SK-N-MC (cell line): ENCODE results near the gene GSTM4.
A peak's percentile ranks its signal among the peaks of the same experiment; 100 is the strongest.

Source experiments
- DNase-seq: peaks from one replicate; pipeline ENCODE4 v3.0.0-alpha.2; 2011; ENCODE audit warnings: low read depth, low spot score
- H3K27ac ChIP-seq: fragments of 200-600 bp; sonication (generic); 2 replicates; pipeline ENCODE4 v1.5.1; 2016; ENCODE audit warnings: mixed run types
- H3K36me3 ChIP-seq: fragments of 200-600 bp; sonication (generic); 2 replicates; pipeline ENCODE4 v1.6.1; 2017; ENCODE audit warnings: antibody characterized with exemption, low read length, mixed read lengths; ENCODE audit not compliant: insufficient read depth
- H3K4me3 ChIP-seq: fragments of 200-600 bp; sonication (generic); 2 replicates; pipeline ENCODE4 v1.5.1; 2016
- H3K9ac ChIP-seq: fragments of 200-600 bp; sonication (generic); 2 replicates; pipeline ENCODE4 v1.8.0; 2017; ENCODE audit warnings: mixed run types, mixed read lengths; ENCODE audit not compliant: insufficient read length
- H3K9me3 ChIP-seq: fragments of 200-600 bp; sonication (generic); 2 replicates; pipeline ENCODE4 v1.6.1; 2017; ENCODE audit warnings: low read depth, mild to moderate bottlenecking, antibody characterized with exemption, low read length, moderate library complexity, mixed read lengths
- EZH2 ChIP-seq: fragments of 200-600 bp; sonication (generic); IDR thresholded peaks from one replicate; pipeline ENCODE4 v1.6.1; 2017; ENCODE audit warnings: antibody characterized with exemption
- FOXP2 ChIP-seq: optimal IDR thresholded peaks from 2 replicates; pipeline ENCODE3; 2011; ENCODE audit warnings: mild to moderate bottlenecking, moderate library complexity; ENCODE audit not compliant: insufficient read depth; ENCODE audit errors: extremely low read length, control extremely low read depth
- POLR2AphosphoS5 ChIP-seq: IDR thresholded peaks from 2 replicates; pipeline ENCODE4 v1.6.1; 2012; ENCODE audit warnings: mild to moderate bottlenecking, low read depth, low read length, borderline replicate concordance

GSTM4 gene

DNA sequence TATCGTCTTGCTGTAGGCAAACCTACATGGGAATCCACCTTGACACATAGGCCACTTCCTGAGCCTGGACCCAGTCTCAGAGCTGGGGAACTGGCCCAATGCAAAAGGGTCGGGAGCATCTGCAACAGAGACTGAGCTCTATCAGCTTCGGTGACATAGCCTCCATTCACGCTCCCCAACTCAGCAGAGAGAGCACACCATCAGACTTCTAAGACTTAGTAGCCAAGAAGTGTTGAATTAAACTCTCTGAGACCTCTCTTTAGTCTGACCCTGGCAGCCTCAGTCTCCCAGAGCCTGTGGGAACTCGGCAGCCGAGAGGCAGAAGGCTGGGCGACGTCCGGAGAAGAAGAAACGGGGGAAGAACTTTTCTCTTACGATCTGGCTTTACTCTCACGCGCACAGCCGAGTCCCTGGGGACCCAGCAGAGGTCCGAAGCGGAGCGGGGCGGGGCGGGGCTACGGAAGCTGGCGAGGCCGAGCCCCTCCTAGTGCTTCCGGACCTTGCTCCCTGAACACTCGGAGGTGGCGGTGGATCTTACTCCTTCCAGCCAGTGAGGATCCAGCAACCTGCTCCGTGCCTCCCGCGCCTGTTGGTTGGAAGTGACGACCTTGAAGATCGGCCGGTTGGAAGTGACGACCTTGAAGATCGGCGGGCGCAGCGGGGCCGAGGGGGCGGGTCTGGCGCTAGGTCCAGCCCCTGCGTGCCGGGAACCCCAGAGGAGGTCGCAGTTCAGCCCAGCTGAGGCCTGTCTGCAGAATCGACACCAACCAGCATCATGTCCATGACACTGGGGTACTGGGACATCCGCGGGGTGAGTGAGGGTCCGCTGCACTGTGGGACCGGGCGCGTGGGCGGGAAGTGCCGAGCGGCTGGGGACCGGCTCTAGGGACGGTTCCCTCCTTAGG lies at the start of gene GSTM4:
Gene GSTM4, plus strand, starts transcription at position 485 of the 905 bp plus-strand sequence. Its CDS starts 291 bp downstream, at position 776.
- DNase-seq, result no peak
- Histone ChIP-seq H3K9me3 (no peaks in the 10 kb centered on the region), H3K4me3 (peak within 1 kb of the TSS; percentile 78), H3K27ac (0 out of 2 replicates have a peak within 1 kb of the TSS, but pooled peaks have one; percentile 36), H3K9ac (peak within 1 kb of the TSS; percentile 79), H3K36me3 (no peaks in the 10 kb centered on the region)
- TF ChIP-seq FOXP2 (no peak), POLR2AphosphoS5 (peak; percentile 50; the same call in 1 of the 2 replicates), EZH2 (no peak)

DNA sequence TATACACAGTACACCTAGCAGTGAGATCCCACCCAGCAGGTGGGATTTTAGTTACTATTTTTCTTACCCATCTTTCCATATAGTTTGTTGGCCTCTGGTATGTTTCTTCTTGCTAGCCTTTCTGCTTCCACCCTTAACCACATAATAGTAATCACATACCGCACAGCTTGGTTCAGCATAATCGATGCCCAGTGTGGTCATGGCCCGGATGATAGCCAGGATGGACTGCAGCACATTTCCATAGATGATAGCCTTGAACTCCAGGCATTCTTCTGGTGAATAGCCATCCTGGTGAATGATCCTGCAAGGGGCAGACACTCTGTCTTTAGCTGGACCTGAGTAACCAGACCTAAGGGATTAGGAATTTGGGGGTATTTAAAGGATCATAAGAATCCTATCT lies 46.0 kb upstream of the GSTM4 start:
- H3K4me3 ChIP-seq, result no peak overlapping the region
- H3K36me3 ChIP-seq, result no peaks in the 10 kb centered on the region
- no peaks in the 10 kb centered on the region for H3K9me3 ChIP-seq
- H3K9ac ChIP-seq, result no peak overlapping the region
- H3K27ac ChIP-seq, result no peak overlapping the region
- TF ChIP-seq EZH2 (no peak), POLR2AphosphoS5 (no peak), FOXP2 (no peak)
- DNase-seq, result no peak

DNA sequence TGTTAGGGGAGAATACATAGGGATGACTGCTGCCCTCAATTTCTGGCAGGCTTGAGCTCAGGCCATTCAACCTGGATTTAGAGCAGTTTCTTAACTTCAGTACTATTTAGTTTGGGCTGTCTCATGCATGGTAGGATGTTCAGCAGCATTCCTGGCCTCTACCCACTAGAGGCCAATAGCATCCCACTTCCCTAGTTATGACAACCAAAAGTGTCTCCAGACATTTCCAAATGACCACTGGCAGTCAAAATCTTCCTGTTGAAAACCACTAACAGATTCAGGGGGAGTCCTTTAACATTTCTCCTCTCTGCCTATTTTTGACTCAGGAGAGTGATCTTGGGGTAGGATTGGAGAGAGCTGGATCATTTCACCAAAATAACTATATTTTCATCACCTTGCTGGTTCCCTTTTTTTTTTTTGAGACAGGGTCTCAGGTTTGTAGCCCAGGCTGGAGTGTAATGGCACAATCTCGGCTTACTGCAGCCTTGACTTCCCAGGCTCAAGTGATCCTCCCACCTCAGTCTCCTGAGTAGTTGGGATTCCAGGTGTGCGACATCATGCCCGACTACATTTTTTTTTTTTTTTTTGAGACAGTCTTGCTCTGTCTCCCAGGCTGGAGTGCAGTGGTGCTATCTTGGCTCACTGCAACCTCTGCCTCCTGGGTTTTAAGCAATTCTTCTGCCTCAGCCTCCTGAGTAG lies 45.1 kb upstream of the GSTM4 start:
- Histone ChIP-seq H3K9me3 (no peaks in the 10 kb centered on the region), H3K9ac (no peak overlapping the region), H3K36me3 (no peaks in the 10 kb centered on the region), H3K27ac (no peak overlapping the region), H3K4me3 (no peak overlapping the region)
- no peak for TF ChIP-seq POLR2AphosphoS5
- no peak for TF ChIP-seq FOXP2
- TF ChIP-seq EZH2, result no peak
- DNase-seq, result no peak

DNA sequence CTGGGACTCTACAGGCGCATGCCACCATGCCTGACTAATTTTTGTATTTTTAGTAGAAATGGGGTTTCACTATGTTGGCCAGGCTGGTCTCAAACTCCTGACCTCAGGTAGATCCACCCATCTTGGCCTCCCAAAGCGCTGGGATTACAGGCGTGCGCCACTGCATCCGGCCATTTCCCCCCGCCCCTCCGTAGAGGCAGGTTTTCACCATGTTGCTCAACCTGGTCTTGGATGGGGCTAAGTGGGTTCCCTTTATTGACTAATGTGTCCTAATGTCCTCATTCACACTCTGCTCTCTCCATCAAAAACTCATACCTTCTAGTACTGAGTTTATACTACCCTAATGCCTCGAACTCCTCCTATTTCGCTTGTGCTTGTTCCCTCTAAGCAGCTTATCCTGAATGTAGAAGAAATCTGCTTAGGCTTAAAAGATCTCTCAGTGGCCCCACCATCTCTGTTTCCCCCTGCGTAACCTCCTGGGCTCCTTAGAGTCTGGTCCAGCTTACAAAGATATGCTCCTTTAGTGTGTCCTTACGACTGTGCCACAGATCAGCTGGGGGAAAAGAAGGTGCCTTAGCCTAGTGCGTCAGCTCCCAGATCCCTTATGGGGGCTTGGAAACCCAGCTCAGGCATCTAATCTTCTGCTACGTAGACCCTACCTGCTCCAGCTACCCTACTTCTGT lies 44.5 kb upstream of the GSTM4 start:
- Histone ChIP-seq H3K27ac (no peak overlapping the region), H3K4me3 (no peak overlapping the region), H3K9me3 (no peaks in the 10 kb centered on the region), H3K9ac (no peak overlapping the region), H3K36me3 (no peaks in the 10 kb centered on the region)
- TF ChIP-seq FOXP2, result no peak
- TF ChIP-seq POLR2AphosphoS5, result no peak
- no peak for TF ChIP-seq EZH2
- no peak for DNase-seq

DNA sequence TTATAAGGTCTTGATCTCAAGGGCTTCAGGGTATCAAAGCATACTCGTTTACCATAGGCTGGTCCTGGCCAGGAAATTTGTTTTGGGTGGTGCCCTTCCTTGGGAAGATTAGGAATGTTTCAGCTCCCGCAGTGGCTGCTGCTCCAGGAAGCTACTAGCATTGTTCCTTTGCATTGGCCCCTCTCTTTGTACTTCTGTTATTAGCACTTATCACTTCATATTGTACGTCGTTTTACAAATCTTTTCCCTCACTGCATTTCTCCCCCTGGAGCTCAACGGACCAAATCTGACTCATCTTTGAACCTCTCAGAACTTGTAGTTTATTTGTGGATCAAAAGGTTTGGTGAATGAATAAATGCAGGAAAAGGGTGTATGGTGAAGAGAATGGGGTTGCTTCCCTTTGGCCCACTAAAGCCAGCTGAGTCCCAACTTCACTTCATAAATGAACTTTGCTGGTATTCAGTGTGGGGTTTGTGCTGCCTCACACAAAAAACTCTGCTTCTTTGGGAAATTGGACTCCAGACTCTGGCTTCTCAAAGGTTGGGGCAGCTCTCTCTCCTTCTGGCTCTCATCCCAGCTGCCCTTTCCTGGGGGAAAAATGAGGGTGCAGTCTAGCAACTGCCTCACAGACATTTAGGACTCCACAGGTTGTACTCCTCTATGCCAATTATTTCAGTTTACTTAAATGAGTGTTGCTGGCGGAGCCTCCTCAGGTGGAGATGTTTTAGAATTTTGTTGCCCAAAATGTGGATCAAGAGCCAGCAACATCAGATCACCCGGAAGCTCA lies 42.3 kb upstream of the GSTM4 start:
- DNase-seq, result no peak
- no peaks in the 10 kb centered on the region for H3K36me3 ChIP-seq
- no peak overlapping the region for H3K4me3 ChIP-seq
- TF ChIP-seq FOXP2 (no peak), POLR2AphosphoS5 (no peak)
- H3K9ac ChIP-seq, result no peak overlapping the region
- no peaks in the 10 kb centered on the region for H3K9me3 ChIP-seq
- no peak overlapping the region for H3K27ac ChIP-seq

DNA sequence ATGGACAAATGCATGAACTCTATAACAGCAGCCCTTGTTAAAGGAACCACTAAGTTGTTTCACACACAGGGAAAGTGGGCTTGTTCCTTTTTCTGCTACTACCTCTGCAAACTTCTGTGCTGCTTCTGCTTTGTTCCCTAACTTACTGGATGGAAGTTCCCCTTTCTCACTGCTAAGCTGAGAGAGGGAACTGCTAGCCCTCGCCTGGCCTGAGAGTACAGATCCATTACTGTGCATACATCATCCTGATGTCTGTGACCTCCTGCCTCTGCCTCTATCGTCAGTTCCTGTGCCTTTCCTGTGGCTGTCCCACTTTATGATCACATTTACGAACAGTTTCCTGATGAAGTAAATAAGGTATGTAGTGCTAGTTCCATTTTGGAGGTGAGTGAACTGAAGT lies 40.0 kb upstream of the GSTM4 start:
- DNase-seq, result no peak
- H3K9ac ChIP-seq, result no peak overlapping the region
- no peak overlapping the region for H3K4me3 ChIP-seq
- H3K36me3 ChIP-seq, result no peaks in the 10 kb centered on the region
- no peaks in the 10 kb centered on the region for H3K9me3 ChIP-seq
- TF ChIP-seq FOXP2 (no peak), POLR2AphosphoS5 (no peak), EZH2 (no peak)
- H3K27ac ChIP-seq, result no peak overlapping the region

DNA sequence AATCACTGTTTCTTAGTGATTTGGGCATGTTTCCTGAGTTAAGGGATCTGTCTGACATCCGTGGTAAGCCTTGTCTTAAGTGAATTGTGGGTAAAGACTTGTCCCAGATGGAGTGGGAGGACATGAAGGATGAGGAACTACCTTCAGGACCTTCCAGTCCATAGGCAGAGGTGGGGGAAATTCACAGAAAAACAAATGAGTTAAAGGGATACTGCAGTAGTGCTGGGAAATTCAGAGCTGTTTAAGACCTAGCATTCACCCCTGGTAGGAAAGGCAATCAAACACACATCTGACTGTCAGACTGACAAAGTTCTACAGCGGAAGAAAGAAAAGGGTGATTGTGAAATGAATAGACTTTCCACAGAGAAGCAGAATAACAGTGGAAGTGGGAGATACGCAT lies 39.5 kb upstream of the GSTM4 start:
- H3K27ac ChIP-seq, result no peak overlapping the region
- TF ChIP-seq FOXP2, result no peak
- no peak for TF ChIP-seq POLR2AphosphoS5
- no peak for TF ChIP-seq EZH2
- DNase-seq, result no peak
- H3K4me3 ChIP-seq, result no peak overlapping the region
- H3K9ac ChIP-seq, result no peak overlapping the region
- no peaks in the 10 kb centered on the region for H3K36me3 ChIP-seq
- no peaks in the 10 kb centered on the region for H3K9me3 ChIP-seq
